ENCODE results near the gene P3R3URF.
"Not testable (repeated sequence)": the region's sequence is repeated elsewhere in the genome, so short reads cannot be mapped to it uniquely, and the experiment has no call there.

The P3R3URF gene

GRCh38 chr1:46176211-46176865, at the start of gene P3R3URF:
Gene P3R3URF (minus strand): TSS chr1:46176488. CDS start chr1:46176471, 17 bp downstream.
- no peak for DNase-seq (ENCODE audit: low read depth in 1 of 2, low spot score in 1 of 2)

DNA sequence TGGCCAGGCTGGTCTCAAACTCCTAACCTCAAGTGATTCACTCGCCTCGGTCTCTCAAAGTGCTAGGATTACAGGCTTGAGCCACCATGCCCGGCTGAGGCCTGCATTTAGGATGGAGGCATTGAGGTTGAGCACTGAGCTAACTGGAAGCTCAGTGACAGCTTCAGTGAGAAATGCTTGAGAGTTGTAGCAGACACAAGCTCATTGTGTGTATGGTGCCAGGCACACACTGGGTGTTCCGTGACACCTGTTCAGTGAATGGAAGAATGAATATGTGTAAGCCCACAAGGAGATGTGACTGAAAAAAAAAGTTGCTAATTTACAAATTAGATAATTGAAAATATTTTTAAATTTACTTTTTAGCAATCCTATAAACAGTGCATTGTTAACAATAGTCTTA, 48.7 kb upstream of the P3R3URF start:
- DNase-seq (ENCODE audit: low read depth in 1 of 2, low spot score in 1 of 2), result no peak

DNA sequence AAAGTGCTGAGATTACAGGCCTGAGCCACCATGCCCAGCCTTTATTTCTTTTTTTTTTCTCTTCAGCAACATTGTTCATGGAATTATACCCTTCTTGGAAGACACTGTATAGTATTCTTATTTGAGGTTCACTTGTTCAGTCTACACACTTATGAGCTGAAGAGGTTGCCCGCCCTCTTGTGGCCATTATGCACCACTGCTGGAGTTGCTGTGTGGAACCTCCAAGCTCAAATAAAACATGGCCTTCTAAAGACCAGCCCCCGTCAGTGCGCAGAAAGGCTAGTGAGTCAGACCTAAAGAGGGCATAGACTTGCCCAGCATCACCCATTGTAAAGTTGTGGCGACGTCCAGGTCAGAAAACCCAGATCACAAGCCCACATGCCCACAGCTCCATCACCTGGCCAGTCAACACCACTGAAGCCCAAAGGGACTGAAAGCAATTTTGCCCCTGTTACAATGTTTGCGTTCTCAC, 47.2 kb upstream of the P3R3URF start:
- no peak for DNase-seq (ENCODE audit: low read depth in 1 of 2, low spot score in 1 of 2)

DNA sequence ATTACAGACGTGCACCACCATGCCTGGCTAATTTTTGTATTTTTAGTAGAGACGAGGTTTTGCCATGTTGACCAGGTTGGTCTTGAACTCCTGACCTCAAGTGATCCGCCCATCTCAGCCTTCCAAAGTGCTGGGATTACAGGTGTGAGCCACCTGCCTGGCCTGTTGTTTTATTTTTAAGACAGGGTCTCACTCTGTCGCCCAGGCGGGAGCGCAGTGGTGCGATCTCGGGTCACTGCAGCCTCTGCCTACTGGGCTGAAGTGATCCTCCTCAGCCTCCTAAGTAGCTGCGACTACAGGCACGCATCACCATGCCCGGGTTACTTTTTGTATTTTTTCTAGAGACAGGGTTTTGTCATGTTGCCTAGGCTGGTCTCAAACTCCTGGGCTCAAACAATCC, 46.8 kb upstream of the P3R3URF start:
- not testable (repeated sequence) for DNase-seq (ENCODE audit: low read depth in 1 of 2, low spot score in 1 of 2)

- no peak for DNase-seq (ENCODE audit: low read depth in 1 of 2, low spot score in 1 of 2)
Observed at GRCh38 chr1:46221749-46222148, 45.5 kb upstream of the P3R3URF start.

DNA sequence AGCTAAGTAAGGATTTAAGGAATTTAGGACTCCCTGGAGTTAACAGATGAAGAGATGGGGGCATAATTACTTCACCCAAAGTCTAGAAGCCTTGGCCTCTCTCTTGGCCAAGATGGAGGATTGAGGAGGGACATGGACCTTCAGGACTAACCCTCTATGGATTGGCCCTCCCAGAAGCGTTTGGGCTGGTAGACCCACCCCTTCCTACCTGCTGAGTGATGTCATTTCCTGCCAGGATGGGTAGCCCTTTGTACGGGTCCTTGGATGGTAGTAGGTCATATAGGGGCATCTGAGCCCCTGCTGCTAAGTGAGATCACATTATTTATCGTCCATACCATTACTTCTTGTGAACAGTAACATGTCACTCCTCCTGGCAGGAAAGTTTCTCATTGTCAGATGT, 44.5 kb upstream of the P3R3URF start:
- DNase-seq (ENCODE audit: low read depth in 1 of 2, low spot score in 1 of 2), result no peak

GRCh38 chr1:46219551-46220520, 43.5 kb upstream of the P3R3URF start:
- no peak for DNase-seq (ENCODE audit: low read depth in 1 of 2, low spot score in 1 of 2)

DNA sequence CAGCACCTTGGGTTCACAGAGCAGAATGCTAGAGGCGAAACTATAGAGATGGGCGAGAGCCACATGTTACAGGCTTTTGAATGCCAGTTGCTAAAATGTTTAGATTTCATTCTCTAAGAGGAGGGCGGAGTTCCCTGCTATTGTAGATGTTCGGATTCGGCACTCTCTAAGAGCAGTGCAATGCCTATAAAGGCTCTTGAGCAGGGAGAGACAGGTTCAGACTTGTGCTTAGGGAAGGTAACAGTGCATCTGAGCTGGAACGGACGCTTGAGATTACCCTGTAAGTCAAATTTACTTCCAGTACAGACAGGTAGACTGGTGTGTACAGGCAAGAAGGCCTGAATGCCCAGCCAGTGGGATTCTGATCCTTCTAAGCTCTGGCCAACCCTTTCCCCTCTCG, 42.2 kb upstream of the P3R3URF start:
- no peak for DNase-seq (ENCODE audit: low read depth in 1 of 2, low spot score in 1 of 2)

- no peak for DNase-seq (ENCODE audit: low read depth in 1 of 2, low spot score in 1 of 2)
Observed at GRCh38 chr1:46215504-46215903, 39.2 kb upstream of the P3R3URF start.

DNA sequence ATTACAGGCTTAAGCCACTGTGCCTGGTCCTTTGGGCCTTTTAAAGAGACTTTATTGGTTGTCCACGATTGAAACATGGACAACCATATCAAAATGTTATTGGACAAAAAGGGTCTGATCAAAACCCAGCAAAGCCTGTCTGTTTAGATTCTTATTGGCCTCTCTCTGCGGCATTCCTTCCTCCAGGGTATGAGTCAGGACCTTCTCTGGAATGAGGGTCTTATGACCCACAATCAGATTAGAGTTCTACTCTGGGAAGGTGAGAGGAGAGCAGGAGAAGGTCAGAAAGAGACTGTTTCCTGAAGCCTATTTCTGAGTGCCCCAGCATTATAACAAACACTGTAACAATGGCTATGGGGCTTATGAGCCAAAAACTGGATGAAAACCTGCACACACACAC, 34.8 kb upstream of the P3R3URF start:
- no peak for DNase-seq (ENCODE audit: low read depth in 1 of 2, low spot score in 1 of 2)

- no peak for DNase-seq (ENCODE audit: low read depth in 1 of 2, low spot score in 1 of 2)
Observed at GRCh38 chr1:46210561-46210960, 34.3 kb upstream of the P3R3URF start.

DNA sequence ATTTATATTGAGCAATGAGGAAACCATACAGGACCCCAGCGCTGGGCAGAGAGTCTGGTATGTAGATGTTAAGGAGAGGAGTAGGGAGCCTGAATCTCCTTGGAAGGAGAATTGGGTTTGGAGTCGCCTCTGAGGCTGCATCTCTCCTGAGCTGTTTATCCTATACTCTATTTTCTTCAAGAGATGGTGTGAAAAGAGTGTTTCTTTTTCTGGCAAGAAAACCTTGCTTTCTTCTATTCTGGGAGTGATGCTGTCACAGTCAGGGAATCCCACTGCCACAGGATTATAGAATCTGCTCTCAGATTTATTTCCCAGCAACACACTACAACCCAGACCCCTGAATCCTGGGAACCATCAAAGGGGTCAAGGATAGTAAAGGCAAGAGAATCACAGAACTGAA, 30.1 kb upstream of the P3R3URF start:
- no peak for DNase-seq (ENCODE audit: low read depth in 1 of 2, low spot score in 1 of 2)

GRCh38 chr1:46205791-46206190, 29.5 kb upstream of the P3R3URF start:
- DNase-seq (ENCODE audit: low read depth in 1 of 2, low spot score in 1 of 2), result no peak

- DNase-seq (ENCODE audit: low read depth in 1 of 2, low spot score in 1 of 2), result no peak
Observed at GRCh38 chr1:46205141-46205540, 28.9 kb upstream of the P3R3URF start.

- DNase-seq (ENCODE audit: low read depth in 1 of 2, low spot score in 1 of 2), result no peak
Observed at GRCh38 chr1:46204406-46204742, 28.1 kb upstream of the P3R3URF start.

DNA sequence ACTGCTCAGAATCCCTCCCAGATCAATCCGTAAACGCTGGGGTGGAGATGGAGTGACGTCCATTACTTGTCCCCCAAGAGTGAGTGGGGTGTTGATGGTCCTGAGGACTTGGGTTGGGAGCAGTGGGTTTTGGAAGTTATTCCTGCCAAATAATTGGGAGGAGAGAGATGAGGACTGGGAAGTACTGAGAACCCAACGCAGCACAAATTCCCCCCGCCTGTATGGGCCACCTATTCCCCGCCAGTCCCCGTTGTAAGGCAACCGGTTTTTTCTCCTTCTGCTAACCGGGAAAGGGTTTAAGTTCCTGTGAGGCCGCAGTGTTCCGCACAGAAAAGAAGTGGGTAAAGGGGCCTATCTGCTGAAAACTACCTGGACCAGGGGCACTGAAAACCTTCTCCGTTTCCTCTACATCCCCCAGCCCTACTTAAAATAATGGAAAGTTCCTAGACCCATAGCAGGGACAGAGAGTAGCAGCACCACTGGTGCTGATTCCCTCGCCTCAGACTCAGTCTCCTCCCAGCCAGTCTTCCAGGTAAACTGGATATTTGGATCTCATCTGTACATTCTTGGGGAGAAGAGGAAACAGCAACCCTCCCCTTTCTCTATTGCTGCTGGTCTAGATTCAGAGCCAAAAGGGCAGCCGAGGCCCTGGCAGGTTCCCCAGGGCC, 27.6 kb upstream of the P3R3URF start:
- DNase-seq (ENCODE audit: low read depth in 1 of 2, low spot score in 1 of 2), result no peak

DNA sequence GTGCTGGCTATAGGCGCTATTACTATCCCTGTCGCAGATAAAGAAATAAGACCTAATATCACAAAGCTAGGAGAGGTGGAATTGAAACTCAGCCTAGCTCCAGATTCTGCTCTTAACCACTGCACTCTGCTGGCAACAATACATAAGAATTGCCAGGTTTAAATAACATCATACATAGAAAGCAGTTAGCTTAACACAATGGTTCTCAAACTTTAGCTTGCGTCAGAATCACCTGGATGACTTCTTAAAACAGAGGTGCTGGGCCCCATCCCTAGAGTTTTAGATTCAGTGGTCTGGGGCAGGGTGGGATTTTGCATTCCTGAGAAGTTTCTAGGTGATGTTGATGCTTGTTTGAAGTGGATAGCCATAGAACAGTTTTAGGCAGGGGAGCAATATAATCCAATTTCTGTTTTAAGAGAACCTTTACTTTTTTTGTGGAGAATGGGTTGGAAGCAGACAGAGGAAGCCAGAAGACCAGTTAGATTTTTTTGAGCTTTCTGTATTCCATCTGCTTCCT, 23.0 kb upstream of the P3R3URF start:
- no peak for DNase-seq (ENCODE audit: low read depth in 1 of 2, low spot score in 1 of 2)

DNA sequence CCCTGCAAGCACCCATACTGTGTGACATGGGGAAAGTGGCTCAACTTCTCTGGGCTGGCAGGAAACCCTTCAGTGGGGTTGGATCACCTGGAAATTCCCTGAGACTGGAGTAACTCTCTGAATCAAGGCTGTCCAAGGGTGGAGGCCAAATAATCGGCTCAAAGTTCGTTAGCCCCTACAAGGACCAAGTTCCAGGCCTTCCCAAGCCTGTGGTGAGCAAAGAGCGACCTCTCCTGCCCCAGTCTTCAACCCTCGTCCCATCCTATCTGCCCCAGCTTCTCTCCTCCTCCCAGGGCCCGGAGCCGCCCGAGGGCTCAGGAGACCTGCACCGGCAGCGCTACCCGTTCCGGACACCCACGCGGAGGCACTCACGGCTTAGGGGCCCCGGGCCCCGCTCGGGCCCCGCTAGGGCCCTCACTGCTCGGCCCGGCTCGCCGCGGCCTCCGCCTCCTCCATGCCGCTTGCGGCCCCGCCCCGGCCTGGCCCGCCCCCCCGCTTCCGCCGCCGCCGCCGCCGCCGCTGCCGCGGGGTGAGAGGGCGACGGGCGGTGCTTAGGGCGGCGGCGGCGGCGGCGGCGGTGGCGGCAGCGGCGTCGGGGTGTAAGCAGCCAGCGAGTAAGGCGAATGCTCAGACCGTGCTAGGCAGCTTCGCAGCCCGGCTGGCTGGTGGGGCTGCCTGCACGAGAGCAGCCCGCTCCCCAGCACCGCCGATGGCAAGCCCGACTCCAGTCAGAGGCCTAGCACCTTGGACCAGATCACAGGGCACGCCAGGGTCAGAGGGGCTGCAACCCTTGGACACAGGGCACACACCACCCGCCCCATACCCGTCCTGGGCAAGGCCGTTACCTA, 21.9 kb upstream of the P3R3URF start, which contains the start of gene POMGNT1:
Gene POMGNT1 (minus strand): TSS at position 471 of the 848 bp plus-strand sequence. CDS start 613 bp downstream, outside the sequence.
- DNase-seq (ENCODE audit: low read depth in 1 of 2, low spot score in 1 of 2), result peak; percentile 52 to 72

GRCh38 chr1:46197560-46197963, 21.3 kb upstream of the P3R3URF start:
- no peak for DNase-seq (ENCODE audit: low read depth in 1 of 2, low spot score in 1 of 2)

DNA sequence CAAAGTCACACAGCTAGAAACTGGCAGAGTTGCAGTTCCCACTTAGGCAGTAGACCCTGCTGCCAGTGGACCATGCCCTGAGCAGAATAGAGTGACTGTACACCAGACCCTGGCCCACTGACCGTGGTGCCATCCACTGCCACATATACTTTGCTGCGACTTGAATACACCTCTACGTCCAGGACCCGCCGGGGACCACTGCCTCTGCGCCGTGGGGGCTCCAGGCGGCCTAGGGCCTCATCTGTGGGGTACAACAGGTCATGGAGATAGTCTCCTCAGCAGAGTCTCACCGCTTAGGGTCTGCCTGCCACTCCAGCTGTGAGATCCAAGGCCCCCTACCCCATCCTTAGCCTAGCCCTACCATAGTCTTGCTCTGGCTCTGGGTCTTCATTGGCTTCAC, 20.3 kb upstream of the P3R3URF start:
- DNase-seq (ENCODE audit: low read depth in 1 of 2, low spot score in 1 of 2), result no peak
